T-helper 1 cell treated with Interleukin-12 subunit alpha and Interleukin-12 subunit beta and Interleukin-4 antibody, amounts not matched to agents 30 ng/mL and 1 ng/mL, for 36 hours (primary cell): Measurements from ENCODE around the gene NUDT14. TPM values are rescaled to one million over a fixed set of nuclear protein-coding genes. Genes with fewer than 3 reads are reported as not detected.

ENCODE experiments used
- intact Hi-C: fragments of 100-400 bp; cut with micrococcal nuclease; formaldehyde crosslinking; loops from one replicate; pipeline ENCODE4 v1.15.1; 2024
- total RNA-seq: library from RNA; stranded (reverse); gene quantifications from 2 replicates; pipeline ENCODE4 v1.2.3, GENCODE V29; 2022

The NUDT14 gene
- total RNA-seq, 1 donor from 2014 or later = 34.0 TPM

DNA sequence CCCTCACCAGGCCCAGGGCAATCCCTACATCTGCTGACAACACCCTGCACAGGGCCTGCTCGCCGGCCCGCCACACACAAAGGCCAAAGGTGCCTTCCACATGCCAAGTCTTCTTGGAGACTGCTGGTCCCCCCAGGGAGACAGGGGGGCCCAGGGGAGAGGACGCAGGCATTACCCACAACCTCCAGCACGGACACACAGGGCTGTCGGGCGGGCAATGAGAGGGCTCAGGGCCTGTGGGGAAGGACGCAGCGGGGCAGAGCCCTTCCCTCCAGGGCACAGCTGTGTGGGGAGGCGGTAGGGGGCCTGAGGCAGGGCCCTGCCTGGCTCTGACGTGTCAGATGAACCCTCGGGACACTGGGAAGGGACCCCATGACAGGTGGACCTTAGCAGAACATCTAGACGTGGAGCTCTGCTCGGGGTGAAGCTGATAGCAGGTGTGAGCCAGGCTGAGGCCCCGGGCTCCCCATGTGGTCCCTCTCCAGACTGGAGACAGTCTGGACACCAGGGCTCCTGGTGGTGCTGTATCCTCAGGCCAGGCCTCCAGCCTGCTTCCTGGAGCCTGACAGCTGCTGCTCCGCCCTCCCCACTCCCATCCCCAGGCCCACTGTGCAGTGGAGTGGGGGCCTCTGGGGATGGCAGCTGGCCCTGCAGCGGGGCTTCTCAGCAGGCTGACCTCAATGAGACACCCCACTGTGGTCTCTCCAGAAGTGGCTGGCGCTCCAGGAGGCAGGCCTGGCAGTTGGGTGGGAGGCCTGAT is 31.6 kb upstream of the NUDT14 start:
- intact Hi-C loops = no loop called here

- intact Hi-C loops = no loop called here
Observed at GRCh38 chr14:105211758-105212089, 30.6 kb upstream of the NUDT14 start.

DNA sequence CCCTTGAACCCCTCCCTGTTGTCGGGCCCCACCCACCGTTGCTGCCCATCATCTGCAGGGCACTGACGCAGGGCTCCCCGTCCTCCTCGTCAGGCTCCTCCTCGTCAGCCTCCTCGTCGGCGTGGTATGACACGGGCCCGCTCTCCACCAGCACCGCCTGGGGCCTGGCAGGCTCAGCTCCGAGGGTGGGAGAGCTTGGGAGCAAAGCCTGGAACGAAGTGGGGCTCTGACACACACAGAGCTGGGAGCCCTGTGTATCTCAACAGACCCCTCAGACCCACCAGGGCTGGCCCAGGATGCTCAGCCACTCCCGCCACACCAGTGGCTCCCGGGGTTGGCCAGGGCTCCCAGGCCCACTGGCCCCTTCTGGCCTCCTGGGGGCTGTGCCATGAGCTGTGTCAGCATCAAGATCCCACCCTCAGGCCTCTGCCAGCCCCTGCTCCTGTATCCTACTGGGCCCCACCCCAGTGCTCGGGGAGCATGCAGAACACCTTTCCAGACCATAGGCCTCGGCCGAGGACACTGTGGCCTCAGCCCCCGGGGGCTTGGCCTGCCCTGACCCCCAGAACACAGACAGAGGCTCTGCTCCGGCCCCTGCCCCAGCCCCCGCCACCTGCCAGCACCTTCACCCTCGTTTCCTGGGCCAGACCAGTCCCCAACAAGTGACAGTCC is 30.1 kb upstream of the NUDT14 start:
- intact Hi-C loops = no loop called here

DNA sequence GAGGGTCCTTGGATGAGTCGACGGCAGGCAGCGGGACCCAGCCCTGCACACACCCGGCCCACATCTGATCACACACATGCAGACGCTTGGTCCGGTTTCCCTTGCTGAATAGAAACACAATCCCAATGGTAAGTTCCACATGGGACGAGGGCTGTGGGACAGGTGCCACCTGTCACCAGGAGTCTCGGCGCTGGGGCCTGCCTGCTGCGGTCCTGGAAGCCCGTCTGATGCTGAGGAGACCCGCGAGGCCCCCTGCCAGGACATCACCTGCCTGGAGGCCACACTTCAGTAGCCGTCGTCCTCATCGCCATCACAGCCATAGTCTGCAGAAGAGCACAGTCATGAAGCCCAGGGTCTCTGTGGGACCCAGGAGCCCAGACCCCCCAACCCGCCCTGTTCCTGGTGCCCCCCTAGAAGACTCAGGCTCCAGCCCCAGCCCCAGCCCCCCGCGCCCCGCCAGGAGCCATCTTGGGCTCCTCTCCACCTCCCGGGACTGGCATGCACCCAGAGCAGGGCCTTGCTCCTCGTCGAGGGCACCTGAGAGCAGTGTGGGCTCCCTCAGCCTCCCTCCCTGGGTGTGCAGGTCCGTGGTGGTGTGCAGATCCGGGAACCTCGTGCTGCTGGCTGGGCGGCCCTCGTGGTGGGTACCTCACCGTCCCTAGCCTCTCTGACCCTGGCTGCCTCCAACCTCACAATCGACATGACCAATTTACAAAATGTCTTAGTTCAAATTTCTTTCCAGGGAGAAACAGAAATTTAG is 29.3 kb upstream of the NUDT14 start:
- intact Hi-C loops = no loop called here

DNA sequence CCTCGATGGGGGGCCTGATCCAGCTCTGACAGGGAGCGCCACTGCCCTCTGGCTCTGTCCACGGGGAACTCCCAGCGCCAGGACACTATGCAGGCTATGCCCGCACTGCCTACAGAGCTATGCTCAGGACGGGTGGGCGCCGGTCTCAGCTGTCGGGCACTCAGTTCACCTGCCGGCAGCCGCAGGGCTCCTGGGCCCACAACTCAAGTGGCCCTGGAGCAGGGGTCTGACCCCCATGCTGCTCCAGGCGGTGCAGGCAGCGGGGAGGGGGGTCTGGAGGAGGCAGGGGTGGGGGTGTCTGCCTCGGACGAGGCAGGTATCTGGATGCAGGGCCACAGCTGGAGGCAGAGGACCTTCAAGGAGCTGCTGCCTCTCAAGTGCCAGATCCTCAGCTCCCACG is 28.5 kb upstream of the NUDT14 start:
- intact Hi-C loops = no loop called here

DNA sequence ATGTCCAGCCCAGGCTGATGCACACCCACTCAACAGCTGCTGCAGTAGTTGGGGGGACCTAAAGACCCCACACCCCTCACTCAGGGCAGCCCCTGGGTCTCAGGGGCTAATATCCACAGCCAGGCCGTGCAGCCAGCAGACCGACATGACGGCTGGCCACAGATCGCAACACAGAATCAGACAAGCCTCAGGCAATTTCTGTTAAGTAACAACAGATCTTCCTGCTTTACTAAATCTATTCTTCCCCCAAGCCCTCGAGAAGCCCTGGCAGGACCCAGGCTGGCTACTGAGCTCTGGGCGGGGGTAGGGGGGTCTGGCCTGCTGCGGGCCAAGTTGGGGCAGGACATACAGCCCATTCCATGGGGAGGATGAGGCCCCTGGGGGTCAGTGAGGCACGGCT is 28.0 kb upstream of the NUDT14 start:
- intact Hi-C loops = no loop called here

GRCh38 chr14:105208738-105209075 is 27.6 kb upstream of the NUDT14 start:
- intact Hi-C loops = no loop called here

DNA sequence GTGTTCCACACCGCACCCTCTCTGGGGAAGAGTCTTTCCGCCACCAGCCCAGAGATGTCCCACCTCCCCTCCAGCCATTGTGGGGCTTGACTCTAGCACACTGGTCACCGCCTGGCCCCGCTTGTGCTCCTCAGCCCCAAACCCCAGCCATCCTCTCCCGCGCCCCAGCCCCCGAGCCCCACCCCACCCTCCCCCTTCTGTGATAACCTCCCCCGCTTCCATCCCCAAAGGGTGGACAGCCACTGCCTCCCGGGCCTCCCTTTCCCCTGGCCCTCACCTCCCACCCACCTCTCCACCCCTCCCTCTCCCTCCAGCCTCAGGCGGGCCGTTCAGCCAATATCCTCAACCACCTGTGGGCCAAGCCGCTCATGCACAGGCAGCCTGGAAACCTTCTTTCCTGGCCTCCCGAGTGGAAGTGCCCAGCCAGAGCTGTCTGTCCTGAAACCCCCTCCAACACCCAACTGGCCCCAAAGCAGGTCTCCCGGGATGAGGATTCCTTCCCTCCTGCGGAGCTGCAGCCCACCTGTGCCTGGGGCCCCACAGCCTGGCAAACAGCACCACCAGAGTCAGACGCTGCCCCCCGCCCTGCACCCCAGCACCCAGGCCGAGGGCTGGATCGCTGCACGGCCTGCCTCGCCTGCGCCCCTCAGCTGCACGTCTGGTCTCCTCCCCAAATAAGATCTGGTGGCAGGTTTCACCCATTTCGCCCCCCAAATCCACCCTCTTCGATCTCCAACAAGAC is 27.1 kb upstream of the NUDT14 start:
- intact Hi-C loops = no loop called here

- intact Hi-C loops = no loop called here
Observed at GRCh38 chr14:105207460-105207901, 26.4 kb upstream of the NUDT14 start.

GRCh38 chr14:105206873-105207272 is 25.8 kb upstream of the NUDT14 start:
- intact Hi-C loops = no loop called here

GRCh38 chr14:105205673-105206208 is 24.6 kb upstream of the NUDT14 start:
- intact Hi-C loops = no loop called here

- intact Hi-C loops = loop anchor here (5.0 kb wide), 1 partner anchor 62 kb away; no protein-coding TSS in a partner anchor
Observed at GRCh38 chr14:105204931-105205672, 24.0 kb upstream of the NUDT14 start.

GRCh38 chr14:105204206-105204930 is 23.3 kb upstream of the NUDT14 start:
- intact Hi-C loops = loop anchor here (5.0 kb wide), 1 partner anchor 63 kb away; no protein-coding TSS in a partner anchor

DNA sequence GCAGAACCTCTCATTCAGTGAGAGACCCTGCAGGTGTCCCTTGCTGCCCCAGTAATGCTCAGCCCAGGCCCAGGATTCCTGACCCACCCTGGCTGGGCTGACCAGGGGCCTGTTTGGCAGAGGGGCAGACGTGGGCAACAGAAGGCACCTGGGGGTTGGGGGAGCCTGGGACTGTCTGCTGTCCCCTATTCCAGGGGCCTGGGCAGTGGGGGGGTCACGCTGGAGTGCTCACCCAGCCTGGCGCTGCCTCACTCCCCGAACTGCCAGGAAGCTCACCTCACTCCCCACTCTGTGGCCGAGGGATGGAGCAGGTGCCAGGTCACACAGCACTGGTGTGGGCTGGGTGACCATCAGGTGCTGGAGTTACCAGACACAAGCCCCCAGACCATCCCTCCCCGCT is 22.6 kb upstream of the NUDT14 start:
- intact Hi-C loops = loop anchor here (1.0 to 5.0 kb wide), 3 partner anchors 64 to 149 kb away; no protein-coding TSS in a partner anchor

DNA sequence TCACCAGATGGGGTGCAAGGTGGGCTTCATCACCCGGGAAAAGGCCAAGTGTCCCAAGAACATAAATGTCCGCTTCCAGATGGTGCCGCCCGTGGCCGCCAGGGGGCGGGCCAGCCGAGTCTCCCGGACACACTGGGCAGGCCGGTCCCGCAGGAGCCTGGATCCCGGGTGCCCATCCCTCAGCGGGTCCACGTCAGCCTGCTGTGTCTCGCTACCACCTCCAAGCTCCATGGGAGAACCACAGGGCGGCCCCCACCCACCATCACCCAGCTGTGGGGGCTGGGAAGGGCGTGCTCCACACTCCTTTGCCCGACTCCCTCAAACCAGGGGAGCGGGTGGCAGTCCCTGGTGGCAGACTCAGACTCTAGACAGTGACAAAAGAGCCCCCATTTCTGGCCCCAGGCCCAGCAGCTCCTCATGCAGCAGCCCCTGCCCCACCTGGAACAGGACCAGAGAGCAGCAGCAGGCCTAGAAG is 22.0 kb upstream of the NUDT14 start:
- intact Hi-C loops = loop anchor here (1.0 to 5.0 kb wide), 3 partner anchors 64 to 149 kb away; no protein-coding TSS in a partner anchor

- intact Hi-C loops = loop anchor here (5.0 kb wide), 1 partner anchor 65 kb away; no protein-coding TSS in a partner anchor
Observed at GRCh38 chr14:105201925-105202513, 20.9 kb upstream of the NUDT14 start.

DNA sequence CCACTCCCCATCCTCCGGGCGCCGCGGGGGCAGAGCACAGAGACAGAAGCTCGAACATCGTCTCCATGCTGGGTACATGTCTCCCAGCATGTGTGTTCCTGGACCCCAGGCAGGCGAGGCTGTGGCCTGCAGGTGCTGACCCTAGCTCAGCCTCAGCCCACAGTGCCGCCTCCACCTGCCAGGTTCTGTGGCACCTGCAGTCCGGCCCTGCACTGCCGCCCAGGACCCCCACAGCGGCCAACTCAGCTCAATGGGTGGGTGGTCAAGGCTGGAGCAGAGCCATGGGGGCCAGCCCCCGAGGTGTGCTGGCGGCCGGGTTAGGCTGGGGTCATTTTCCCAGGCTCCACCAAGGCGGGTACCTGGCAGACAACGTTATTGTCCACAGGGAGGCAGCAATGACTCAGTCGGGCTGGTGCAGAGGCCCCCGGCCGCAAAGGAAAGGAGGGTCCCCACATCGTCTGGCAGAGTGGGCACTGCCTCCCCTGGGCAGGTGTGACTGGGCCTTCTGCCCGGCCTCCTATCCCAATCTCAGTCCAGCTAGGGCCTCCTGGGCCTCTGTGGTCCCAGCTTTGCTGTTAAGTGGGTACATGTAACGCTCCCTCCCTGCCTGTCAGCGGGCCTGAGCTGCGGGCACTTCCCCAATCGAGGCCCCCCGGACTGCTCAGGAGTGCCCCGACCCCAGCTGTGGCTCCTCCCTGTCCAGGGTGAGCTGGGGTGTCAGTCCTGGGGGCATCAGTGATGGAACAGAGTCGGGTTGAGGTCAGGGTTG is 20.2 kb upstream of the NUDT14 start:
- intact Hi-C loops = loop anchor here (5.0 kb wide), 1 partner anchor 66 kb away; no protein-coding TSS in a partner anchor

GRCh38 chr14:105200641-105201040 is 19.5 kb upstream of the NUDT14 start:
- intact Hi-C loops = loop anchor here (5.0 kb wide), 1 partner anchor 67 kb away; no protein-coding TSS in a partner anchor
